Stimulated activated CD4-positive, alpha-beta T cell treated with anti-CD3 and anti-CD28 coated beads, Interleukin-12 subunit alpha, Interleukin-12 subunit beta, amount 100 ng/mL, for 48 hours (primary cell): ENCODE measurements around the gene FNBP1.
A peak's percentile ranks its signal among the peaks of the same experiment; 100 is the strongest.
"Not testable (repeated sequence)": the region's sequence is repeated elsewhere in the genome, so short reads cannot be mapped to it uniquely, and the experiment has no call there.

Experiments used
- DNase-seq, 3 donors: peaks; one replicate each; pipeline ENCODE4 v3.0.0-alpha.2; 2020; ENCODE audit warnings: low read depth in 2 of 3, low spot score in 1 of 3

The FNBP1 gene

DNA sequence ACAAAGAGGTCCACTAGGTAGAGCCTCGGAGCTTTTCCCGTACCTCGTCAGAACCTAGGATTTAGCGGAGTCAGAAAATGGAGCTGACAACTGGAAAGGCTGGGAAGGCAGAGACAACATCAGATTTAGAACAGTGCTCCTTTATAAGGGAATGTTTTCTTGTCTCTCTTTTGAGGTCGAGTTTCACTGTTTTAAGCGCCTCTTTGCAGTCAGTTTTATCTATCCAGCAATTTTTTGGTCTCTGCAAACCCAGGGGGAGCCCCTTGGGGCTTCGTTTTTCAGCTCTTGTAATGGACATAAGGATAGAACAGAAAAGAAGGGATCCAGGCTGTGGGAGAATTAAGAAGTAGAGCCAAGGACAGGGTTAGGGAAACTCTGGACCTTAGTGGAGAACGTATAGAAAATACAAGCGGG is 80.5 kb downstream of the FNBP1 start:
- no peak for DNase-seq

DNA sequence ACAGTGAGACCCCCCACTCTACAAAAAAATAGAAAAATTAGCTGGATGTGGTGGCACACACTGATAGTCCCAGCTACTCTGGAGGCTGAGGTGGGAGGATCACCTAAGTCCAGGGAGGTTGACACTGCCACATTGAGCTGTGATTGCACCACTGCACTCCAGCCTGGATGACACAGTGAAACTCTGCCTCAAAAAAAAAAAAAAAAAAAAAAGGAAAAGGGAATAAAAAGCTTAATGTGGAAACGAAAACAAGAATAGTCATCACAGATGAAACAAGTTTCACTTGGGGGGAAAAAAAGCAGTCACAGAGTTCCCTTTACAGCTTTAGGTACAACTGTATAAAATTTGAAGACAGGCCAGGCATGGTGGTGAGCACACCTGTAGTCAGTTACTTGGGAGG is 84.2 kb downstream of the FNBP1 start:
- no peak for DNase-seq

GRCh38 chr9:129954868-129955550 is 88.0 kb downstream of the FNBP1 start:
- DNase-seq: no peak

GRCh38 chr9:129953736-129954135 is 89.3 kb downstream of the FNBP1 start:
- DNase-seq: no peak

DNA sequence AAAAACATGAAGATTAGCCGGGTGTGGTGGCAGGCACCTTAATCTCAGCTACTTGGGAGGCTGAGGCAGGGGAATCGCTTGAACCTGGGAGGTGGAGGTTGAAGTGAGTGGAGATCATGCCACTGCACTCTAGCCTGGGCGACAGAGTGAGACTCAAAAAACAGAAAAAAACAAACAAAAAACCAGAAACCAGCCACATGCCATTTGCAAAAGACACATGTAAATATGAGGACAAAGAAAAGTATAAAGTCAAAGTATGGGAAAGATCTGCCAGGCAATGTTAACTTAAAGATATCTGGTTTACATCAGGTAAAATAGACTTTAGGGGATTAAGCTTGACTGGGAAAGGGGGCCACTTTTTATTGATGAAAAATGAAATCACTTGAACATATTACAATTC is 90.7 kb downstream of the FNBP1 start:
- no peak for DNase-seq

GRCh38 chr9:129949821-129950220 is 93.2 kb downstream of the FNBP1 start:
- DNase-seq: no peak

DNA sequence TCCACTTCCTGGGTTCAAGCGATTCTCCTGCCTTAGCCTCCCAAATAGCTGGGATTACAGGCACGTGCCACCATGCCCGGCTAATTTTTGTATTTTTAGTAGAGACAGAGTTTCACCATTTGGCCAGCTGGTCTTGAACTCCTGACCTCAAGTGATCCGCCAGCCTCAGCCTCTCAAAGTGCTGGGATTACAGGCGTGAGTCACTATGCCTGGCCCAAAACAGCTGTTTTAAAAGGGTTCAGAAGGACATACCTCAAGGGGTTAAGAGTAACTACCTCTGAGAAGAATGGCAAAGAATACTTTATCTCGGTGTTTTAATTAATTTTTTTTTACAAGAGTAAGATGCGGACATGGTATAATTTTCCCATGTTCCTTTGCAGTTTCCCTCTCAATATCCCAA is 94.4 kb downstream of the FNBP1 start:
- DNase-seq: not testable (repeated sequence)

DNA sequence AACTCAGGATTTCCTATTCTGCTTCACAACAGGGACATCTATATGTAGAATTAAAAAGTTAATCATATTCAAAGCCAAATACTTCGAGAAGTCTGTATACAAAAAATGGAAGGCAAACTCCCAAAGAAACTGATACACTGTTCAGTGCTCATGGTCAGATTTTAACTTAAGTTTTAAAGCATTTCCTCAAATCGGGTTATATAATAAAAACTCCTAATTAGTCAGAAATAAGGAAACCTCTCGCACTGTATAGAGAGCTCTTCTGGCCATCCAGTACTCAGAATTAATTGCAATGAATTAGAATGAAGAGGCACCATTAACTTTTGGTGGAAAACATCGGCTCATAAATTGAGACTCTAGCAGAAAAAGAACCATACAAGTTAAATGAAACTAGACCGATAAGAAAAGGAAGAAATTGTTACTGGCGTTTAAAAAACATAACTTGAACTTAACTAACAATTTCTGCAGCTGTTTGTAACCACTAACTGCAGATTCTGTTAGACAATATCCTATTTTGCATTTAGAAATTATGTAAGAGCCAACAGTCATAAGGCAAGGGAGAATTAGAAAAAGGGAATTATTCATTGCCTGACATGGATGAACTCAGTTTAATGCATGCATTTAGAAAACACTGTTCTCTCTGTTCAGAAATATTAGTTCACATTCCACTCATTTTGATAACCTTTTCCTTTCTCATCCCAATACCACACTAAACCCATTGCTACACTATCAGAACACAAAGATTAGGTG is 96.6 kb downstream of the FNBP1 start:
- DNase-seq: no peak

DNA sequence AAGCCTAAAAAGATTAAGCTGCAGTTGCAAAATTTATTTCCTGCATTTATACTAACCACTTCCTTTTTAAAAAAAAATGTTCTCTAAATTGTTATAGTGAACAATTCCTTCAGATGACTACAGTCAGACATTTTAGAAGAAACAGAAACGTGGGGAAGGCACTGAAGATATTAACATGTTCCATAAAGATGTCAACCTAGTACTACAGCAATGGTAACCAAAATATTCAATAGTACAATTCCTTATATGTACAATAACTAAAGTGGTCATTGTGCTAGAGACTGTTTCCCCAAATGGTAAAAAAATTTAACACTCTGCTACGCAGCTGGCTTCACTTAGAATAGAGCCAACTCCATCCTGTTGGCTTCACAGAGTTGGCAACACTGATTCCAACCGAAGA is 97.7 kb downstream of the FNBP1 start:
- DNase-seq: no peak

DNA sequence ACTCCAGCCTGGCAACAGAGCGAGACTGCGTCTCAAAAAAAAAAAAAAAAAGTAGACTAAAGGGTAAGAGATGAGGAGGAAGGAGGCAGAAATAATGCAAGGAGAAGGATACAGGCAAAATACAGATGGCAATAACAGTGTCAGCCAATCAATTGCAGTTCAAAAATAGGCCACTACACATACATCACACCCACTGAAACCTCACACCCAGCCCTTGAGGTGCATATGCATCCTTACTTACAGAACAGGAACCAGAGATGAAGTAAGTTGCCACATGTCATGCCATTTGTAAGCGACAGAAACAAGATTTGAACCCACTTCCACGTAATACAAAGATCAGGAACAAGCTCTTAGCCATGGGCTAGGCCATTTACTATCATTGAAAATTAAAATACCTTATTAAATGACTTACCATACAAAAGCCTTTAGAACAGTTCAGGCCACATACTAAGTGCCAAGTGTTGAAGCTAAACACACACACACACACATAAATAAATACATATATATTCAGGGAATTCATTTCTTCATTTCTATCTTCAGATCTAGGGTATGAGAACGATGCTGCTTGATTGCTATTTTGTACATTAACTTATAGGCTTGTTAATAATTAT is 98.4 kb downstream of the FNBP1 start:
- DNase-seq: peak; percentile 27 to 43 (median 28)

DNA sequence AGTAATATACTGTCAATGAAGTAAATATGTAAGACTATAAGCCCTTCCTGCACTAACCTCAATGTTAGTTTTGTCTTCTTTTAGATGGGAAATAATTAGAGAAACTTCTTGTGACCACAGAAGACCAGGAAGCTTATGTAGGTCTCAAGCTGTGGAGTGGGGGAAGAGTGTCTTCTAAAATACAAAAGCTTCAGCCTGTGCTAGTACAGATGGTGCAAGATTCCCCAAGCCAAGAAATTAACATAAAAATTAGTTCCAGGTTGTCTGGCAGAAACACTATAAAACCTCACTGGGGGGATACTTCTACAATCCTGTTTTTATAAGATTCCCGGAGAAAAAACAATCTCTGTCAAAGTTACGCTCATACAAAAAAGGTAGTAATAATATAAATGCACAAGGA is 103.6 kb downstream of the FNBP1 start:
- no peak for DNase-seq

DNA sequence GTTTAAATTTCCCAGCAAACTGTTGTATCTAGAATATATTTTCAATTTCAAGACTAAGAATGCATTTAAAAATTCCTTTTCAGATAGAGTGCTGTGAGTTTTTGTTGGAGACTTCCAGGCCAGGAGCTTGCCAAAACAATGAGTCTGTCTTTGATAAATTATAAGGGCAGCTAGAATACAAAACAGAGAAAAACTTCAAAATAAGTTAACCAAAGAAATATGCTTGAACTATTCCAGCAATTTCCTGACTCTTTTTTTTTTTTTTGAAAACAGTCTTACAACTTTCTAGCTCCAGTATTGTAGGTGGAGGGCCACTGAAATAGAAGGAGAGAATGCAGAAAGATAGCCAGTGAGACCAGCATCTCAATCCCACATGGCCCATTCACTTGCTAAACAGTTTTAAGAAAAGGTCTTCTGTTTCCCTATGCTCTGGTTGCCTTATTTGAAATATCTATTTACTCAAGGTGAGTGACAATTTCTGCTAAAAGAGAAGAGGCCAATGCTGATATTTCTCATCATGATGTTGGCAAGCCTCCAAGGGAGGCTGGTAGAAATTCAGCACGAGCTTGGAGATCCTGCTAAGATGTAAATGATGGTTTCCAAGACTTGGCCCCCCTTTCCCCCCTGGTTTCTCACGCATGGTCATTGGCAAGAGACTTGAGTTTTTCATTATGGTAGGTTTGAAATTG is 104.6 kb downstream of the FNBP1 start:
- DNase-seq: no peak

DNA sequence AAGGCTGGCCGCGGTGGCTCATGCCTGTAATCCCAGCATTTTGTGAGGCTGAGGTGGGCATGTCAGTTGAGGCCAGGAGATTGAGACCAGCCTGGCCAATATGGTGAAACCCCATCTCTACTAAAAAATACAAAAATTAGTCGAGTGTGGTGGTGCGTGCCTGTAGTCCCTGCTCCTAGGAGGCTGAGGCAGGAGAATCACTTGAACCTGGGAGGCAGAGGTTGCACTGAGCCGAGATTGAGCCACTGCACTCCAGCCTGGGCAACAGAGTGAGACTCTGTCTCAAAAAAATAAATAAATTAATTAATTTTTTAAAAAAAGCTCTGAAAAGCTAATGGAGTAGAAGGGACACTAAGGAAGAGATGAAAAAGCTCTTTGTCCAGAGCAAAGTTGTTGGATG is 105.1 kb downstream of the FNBP1 start:
- not testable (repeated sequence) for DNase-seq

DNA sequence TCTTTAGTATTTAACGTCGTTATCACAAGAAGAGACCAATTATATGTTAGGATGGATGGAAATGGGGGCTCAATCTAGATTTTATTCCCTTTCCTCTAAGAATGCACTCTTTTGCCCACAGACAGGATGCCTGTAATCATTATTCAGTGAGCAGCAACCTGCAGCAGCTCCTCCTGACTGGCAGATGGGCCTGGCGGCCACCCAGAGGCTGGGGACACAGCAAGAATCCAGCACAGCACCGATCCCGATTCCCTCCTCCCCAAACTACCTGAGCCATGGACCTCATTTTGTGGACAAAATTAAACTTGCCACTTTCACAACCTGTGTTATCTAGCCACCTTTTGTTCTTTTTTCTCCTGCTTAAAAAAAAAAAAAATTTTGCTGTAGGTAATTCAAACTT is 106.8 kb downstream of the FNBP1 start:
- DNase-seq: no peak

DNA sequence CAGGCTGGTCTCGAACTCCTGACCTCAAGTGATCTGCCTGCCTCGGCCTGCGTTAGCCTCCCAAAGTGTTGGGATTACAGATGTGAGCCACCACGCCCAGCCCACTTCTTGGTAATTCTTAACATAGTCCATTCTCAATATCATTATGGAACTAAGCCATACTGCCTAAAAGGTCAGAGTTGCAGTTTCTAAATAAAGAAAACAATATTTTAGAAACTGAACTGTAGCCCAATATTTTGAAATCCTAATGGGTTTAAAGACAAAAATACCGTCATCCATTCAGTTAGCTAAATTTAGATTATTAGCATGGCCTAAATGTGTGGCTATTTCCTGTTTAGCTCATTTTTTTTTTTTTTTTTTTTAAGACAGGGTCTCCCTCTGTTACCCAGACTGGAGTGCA is 108.2 kb downstream of the FNBP1 start:
- no peak for DNase-seq

GRCh38 chr9:129934041-129934591 is 108.9 kb downstream of the FNBP1 start:
- DNase-seq: no peak

- no peak for DNase-seq
Observed at GRCh38 chr9:129933185-129934040, 109.6 kb downstream of the FNBP1 start.

- DNase-seq: no peak
Observed at GRCh38 chr9:129932303-129933151, 110.5 kb downstream of the FNBP1 start.

- no peak for DNase-seq
Observed at GRCh38 chr9:129930743-129931142, 112.2 kb downstream of the FNBP1 start.
